HG02870 (cell line): ENCODE data around the gene PRAMEF17.
"Not testable (repeated sequence)": the region's sequence is repeated elsewhere in the genome, so short reads cannot be mapped to it uniquely, and the experiment has no call there.

Experiments used
- ATAC-seq: cut with Tn5 transposase; IDR thresholded peaks from one replicate; pipeline ENCODE4 v1.9.1; 2021; ENCODE audit warnings: mild to moderate bottlenecking, moderate library complexity; ENCODE audit not compliant: unreplicated experiment

The PRAMEF17 gene

DNA sequence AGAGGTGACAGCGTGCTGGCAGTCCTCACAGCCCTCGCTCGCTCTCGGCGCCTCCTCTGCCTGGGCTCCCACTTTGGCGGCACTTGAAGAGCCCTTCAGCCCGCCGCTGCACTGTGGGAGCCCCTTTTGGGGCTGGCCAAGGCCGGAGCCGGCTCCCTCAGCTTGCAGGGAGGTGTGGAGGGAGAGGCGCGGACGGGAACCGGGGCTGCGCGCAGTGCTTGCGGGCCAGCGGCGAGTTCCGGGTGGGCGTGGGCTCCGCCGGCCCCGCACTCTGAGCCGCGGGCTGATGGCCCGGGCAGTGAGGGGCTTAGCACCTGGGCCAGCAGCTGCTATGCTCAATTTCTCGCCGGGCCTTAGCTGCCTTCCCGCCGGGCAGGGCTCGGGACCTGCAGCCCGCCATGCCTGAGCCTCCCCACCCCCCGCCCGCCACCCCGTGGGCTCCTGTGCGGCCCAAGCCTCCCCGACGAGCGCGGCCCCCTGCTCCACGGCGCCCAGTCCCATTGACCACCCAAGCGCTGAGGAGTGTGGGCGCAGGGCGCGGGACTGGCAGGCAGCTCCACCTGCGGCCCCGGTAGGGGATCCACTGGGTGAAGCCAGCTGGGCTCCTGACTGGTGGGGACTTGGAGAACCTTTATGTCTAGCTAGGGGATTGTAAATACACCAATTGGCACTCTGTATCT lies 49.8 kb downstream of the PRAMEF17 start:
- ATAC-seq: not testable (repeated sequence)
